Lower lobe of right lung (tissue), 2 donors: ENCODE measurements around the gene TPRG1L. TPM values are rescaled to one million over a fixed set of nuclear protein-coding genes. Genes with fewer than 3 reads are reported as not detected.

Experiments used
- ATAC-seq, 2 donors: fragments of 200-7000 bp; cut with Tn5 transposase; one replicate each; pipeline ENCODE4 v1.9.1; 2020 to 2022; ENCODE audit warnings: mild to moderate bottlenecking in 2 of 2, moderate library complexity in 2 of 2
- DNase-seq: peaks from one replicate; pipeline ENCODE4 v3.0.0-alpha.2; 2020
- H3K27ac ChIP-seq: fragments of 200-600 bp; one replicate; pipeline ENCODE4 v1.8.0; 2022
- H3K27me3 ChIP-seq: fragments of 200-600 bp; one replicate; pipeline ENCODE4 v1.8.0; 2022; ENCODE audit warnings: low read depth
- H3K36me3 ChIP-seq: fragments of 200-600 bp; one replicate; pipeline ENCODE4 v1.8.0; 2022; ENCODE audit warnings: mild to moderate bottlenecking
- H3K4me1 ChIP-seq: fragments of 200-600 bp; one replicate; pipeline ENCODE4 v1.8.0; 2022
- H3K4me3 ChIP-seq: fragments of 200-600 bp; one replicate; pipeline ENCODE4 v1.8.0; 2022; ENCODE audit warnings: mild to moderate bottlenecking
- H3K9me3 ChIP-seq: fragments of 200-600 bp; one replicate; pipeline ENCODE4 v1.8.0; 2022
- CTCF ChIP-seq: fragments of 200-600 bp; IDR thresholded peaks from one replicate; pipeline ENCODE4 v1.8.0; 2022; ENCODE audit warnings: antibody characterized with exemption, mild to moderate bottlenecking
- intact Hi-C: fragments of 100-400 bp; cut with DNase I; formaldehyde crosslinking; loops from one replicate; pipeline ENCODE4 v1.11.0; 2022
- total RNA-seq: library from RNA; stranded (reverse); fragmentation: NEBNext Ultra II Directional; extraction: Animal tissue kit (Norgen Biotek cat#: 25700); gene quantifications from one replicate; pipeline ENCODE4 v1.2.1, GENCODE V29; 2021
- donor health status: DM: no; HTN: yes; CAD: no; lungs with severe emphysema.

TPRG1L gene
- total RNA-seq, 1 donor from 2014 or later: 46.1 TPM

GRCh38 chr1:3652548-3653285 is 27.9 kb downstream of the TPRG1L start:
- H3K36me3 ChIP-seq: peaks cover 3% of the 10 kb centered on the region
- no peak for DNase-seq
- H3K9me3 ChIP-seq: no peaks in the 10 kb centered on the region
- H3K4me1 ChIP-seq: peaks cover 40% of the 10 kb centered on the region
- no peak overlapping the region for H3K27ac ChIP-seq
- TF ChIP-seq CTCF: no peak
- intact Hi-C loops: no loop called here
- peaks cover 61% of the 10 kb centered on the region for H3K27me3 ChIP-seq
- H3K4me3 ChIP-seq: peak overlapping the region; percentile 87
- peak in 1 of 2 donors; percentile 3 for ATAC-seq

- ATAC-seq: no peak
- no peak overlapping the region for H3K4me3 ChIP-seq
- H3K27me3 ChIP-seq: peaks cover 66% of the 10 kb centered on the region
Measured at GRCh38 chr1:3653286-3653618, 28.4 kb downstream of the TPRG1L start.

GRCh38 chr1:3654549-3655281 is 29.9 kb downstream of the TPRG1L start:
- Histone ChIP-seq H3K27ac (no peak overlapping the region), H3K36me3 (no peaks in the 10 kb centered on the region), H3K27me3 (peaks cover 66% of the 10 kb centered on the region), H3K9me3 (no peaks in the 10 kb centered on the region), H3K4me3 (no peak overlapping the region), H3K4me1 (peaks cover 29% of the 10 kb centered on the region)
- DNase-seq (no peak), ATAC-seq (no peak)
- no peak for TF ChIP-seq CTCF
- intact Hi-C loops: no loop called here

More at GRCh38 chr1:3653286-3653618, 28.4 kb downstream of the TPRG1L start:
- no peak for DNase-seq
- no peak for TF ChIP-seq CTCF
- Histone ChIP-seq H3K27ac (no peak overlapping the region), H3K9me3 (no peaks in the 10 kb centered on the region), H3K36me3 (no peaks in the 10 kb centered on the region), H3K4me1 (peaks cover 40% of the 10 kb centered on the region)
- intact Hi-C loops: no loop called here

- no peak for DNase-seq
- TF ChIP-seq CTCF: no peak
- Histone ChIP-seq H3K4me3 (no peak overlapping the region), H3K27ac (no peak overlapping the region), H3K4me1 (peaks cover 14% of the 10 kb centered on the region), H3K9me3 (no peaks in the 10 kb centered on the region), H3K27me3 (peaks cover 50% of the 10 kb centered on the region), H3K36me3 (no peaks in the 10 kb centered on the region)
- no peak for ATAC-seq
- intact Hi-C loops: no loop called here
Measured at GRCh38 chr1:3656450-3657095, 31.8 kb downstream of the TPRG1L start.

GRCh38 chr1:3657096-3657475 is 32.3 kb downstream of the TPRG1L start:
- intact Hi-C loops: no loop called here
- DNase-seq: no peak
- ATAC-seq: no peak
- no peak for TF ChIP-seq CTCF
- Histone ChIP-seq H3K4me1 (peaks cover 8% of the 10 kb centered on the region), H3K27me3 (peaks cover 45% of the 10 kb centered on the region), H3K9me3 (no peaks in the 10 kb centered on the region), H3K4me3 (no peak overlapping the region), H3K36me3 (no peaks in the 10 kb centered on the region), H3K27ac (no peak overlapping the region)
